Liver (tissue), 9 donors: ENCODE results near the gene ARHGEF26. TPM values are rescaled to one million over a fixed set of nuclear protein-coding genes. Genes with fewer than 3 reads are reported as not detected.

ENCODE experiments used
- DNase-seq: peaks from one replicate; pipeline ENCODE4 v3.0.0-alpha.2; 2017; ENCODE audit warnings: low spot score
- H3K27ac ChIP-seq, 2 donors: one replicate each; pipeline ENCODE4 v1.7.0; 2013; ENCODE audit warnings: inconsistent platforms in 2 of 2, low read length in 2 of 2, control low read depth in 1 of 2, low read depth in 1 of 2, mild to moderate bottlenecking in 1 of 2
- H3K27me3 ChIP-seq, 4 donors: one replicate each; pipeline versions ENCODE4 v1.6.1 to v1.7.0; 2013; ENCODE audit warnings: low read length in 3 of 4, inconsistent platforms in 1 of 4, mild to moderate bottlenecking in 1 of 4, moderate library complexity in 1 of 4; ENCODE audit not compliant: control insufficient read depth in 4 of 4, insufficient read depth in 4 of 4
- H3K36me3 ChIP-seq, 4 donors: one replicate each; pipeline versions ENCODE4 v1.6.1 to v1.7.0; 2013; ENCODE audit warnings: low read length in 3 of 4, mild to moderate bottlenecking in 3 of 4, low read depth in 1 of 4, moderate library complexity in 1 of 4; ENCODE audit not compliant: control insufficient read depth in 4 of 4, insufficient read depth in 3 of 4
- H3K4me1 ChIP-seq, 4 donors: one replicate each; pipeline versions ENCODE4 v1.6.1 to v1.7.0; 2013; ENCODE audit warnings: low read length in 3 of 4, mild to moderate bottlenecking in 3 of 4, moderate library complexity in 1 of 4; ENCODE audit not compliant: control insufficient read depth in 4 of 4, insufficient read depth in 4 of 4
- H3K4me3 ChIP-seq, 3 donors: one replicate each; pipeline versions ENCODE4 v1.6.1 to v1.7.0; 2013; ENCODE audit warnings: low read length in 3 of 3, control low read depth in 1 of 3, low read depth in 1 of 3, mild to moderate bottlenecking in 1 of 3
- H3K9ac ChIP-seq, 2 donors: one replicate each; pipeline ENCODE4 v1.7.0; 2013; ENCODE audit warnings: low read length in 2 of 2, mild to moderate bottlenecking in 2 of 2, moderate library complexity in 2 of 2, control low read depth in 1 of 2, low read depth in 1 of 2
- H3K9me3 ChIP-seq, 4 donors: one replicate each; pipeline versions ENCODE4 v1.6.1 to v1.7.0; 2013; ENCODE audit warnings: low read length in 3 of 4; ENCODE audit not compliant: control insufficient read depth in 4 of 4
- EGR1 ChIP-seq, 2 donors: IDR thresholded peaks; 2 replicates each; pipeline ENCODE4 v1.6.1; 2016 to 2018; ENCODE audit warnings: antibody characterized with exemption in 2 of 2, low read depth in 2 of 2
- FOXA1 ChIP-seq: IDR thresholded peaks from 2 replicates; pipeline ENCODE4 v1.6.1; 2016; ENCODE audit warnings: antibody characterized with exemption
- FOXA2 ChIP-seq: IDR thresholded peaks from 2 replicates; pipeline ENCODE4 v1.6.1; 2016; ENCODE audit warnings: antibody characterized with exemption
- GABPA ChIP-seq, 2 donors: IDR thresholded peaks in 1 of 2; conservative IDR thresholded peaks in 1 of 2; 2 replicates each; pipeline ENCODE4 v1.6.1; 2016; ENCODE audit warnings: antibody characterized with exemption in 2 of 2, mild to moderate bottlenecking in 1 of 2, moderate library complexity in 1 of 2
- HNF4A ChIP-seq, 2 donors: conservative IDR thresholded peaks; 2 replicates each; pipeline ENCODE4 v1.6.1; 2016; ENCODE audit warnings: antibody characterized with exemption in 2 of 2, mild to moderate bottlenecking in 2 of 2
- HNF4G ChIP-seq: IDR thresholded peaks from 2 replicates; pipeline ENCODE4 v1.6.1; 2016; ENCODE audit warnings: antibody characterized with exemption
- JUND ChIP-seq, 2 donors: IDR thresholded peaks; 2 replicates each; pipeline ENCODE4 v1.6.1; 2016; ENCODE audit warnings: antibody characterized with exemption in 2 of 2
- NR2F2 ChIP-seq: IDR thresholded peaks from 2 replicates; pipeline ENCODE4 v1.6.1; 2016; ENCODE audit warnings: antibody characterized with exemption
- RAD21 ChIP-seq, 2 donors: IDR thresholded peaks; 2 replicates each; pipeline ENCODE4 v1.6.1; 2016; ENCODE audit warnings: antibody characterized with exemption in 2 of 2, mild to moderate bottlenecking in 2 of 2
- RXRA ChIP-seq, 2 donors: IDR thresholded peaks; 2 replicates each; pipeline ENCODE4 v1.6.1; 2017 to 2018; ENCODE audit warnings: antibody characterized with exemption in 2 of 2, mild to moderate bottlenecking in 1 of 2
- SP1 ChIP-seq: IDR thresholded peaks from 2 replicates; pipeline ENCODE4 v1.6.1; 2018; ENCODE audit warnings: antibody characterized with exemption, mild to moderate bottlenecking
- TAF1 ChIP-seq: conservative IDR thresholded peaks from 2 replicates; pipeline ENCODE4 v1.6.1; 2016; ENCODE audit warnings: antibody characterized with exemption, mild to moderate bottlenecking
- YY1 ChIP-seq: IDR thresholded peaks from 2 replicates; pipeline ENCODE4 v1.6.1; 2016; ENCODE audit warnings: antibody characterized with exemption, mild to moderate bottlenecking
- WGBS: extraction: QIAGEN DNeasy Blood & Tissue Kit; methylation state at CpG from one replicate; pipeline ENCODE4 v1.1.7; 2013; 5-methylcytosine and 5-hydroxymethylcytosine counted together
- polyA plus RNA-seq, 2 donors: library from polyadenylated mRNA; stranded (reverse) in 1 of 2; unstranded in 1 of 2; fragments of 200-250 nt in 1 of 2; fragments of >200 nt in 1 of 2; fragmentation: Nextera tagmentation in 1 of 2; extraction: Ambion mirVana in 1 of 2; gene quantifications; one replicate each; pipeline versions ENCODE4 v1.2.1 to v1.2.3, GENCODE V29; 2013 to 2015
- total RNA-seq, 2 donors: library from RNA; depleted of rRNA; stranded (reverse); fragments of >200 nt; gene quantifications; one replicate each; pipeline ENCODE4 v1.2.3, GENCODE V29; 2014
- TF ChIP-seq, protein P1 (sequence below): IDR thresholded peaks from 2 replicates; pipeline ENCODE4 v1.6.1; 2016; ENCODE audit warnings: antibody characterized with exemption
- TF ChIP-seq, protein P2 (sequence below): IDR thresholded peaks from 2 replicates; pipeline ENCODE4 v1.6.1; 2016; ENCODE audit warnings: antibody characterized with exemption, mild to moderate bottlenecking
- TF ChIP-seq, protein P3 (sequence below): IDR thresholded peaks from 2 replicates; pipeline ENCODE4 v1.6.1; 2016; ENCODE audit warnings: antibody characterized with exemption
- TF ChIP-seq, protein P4 (sequence below): IDR thresholded peaks from 2 replicates; pipeline ENCODE4 v1.6.1; 2016; ENCODE audit warnings: antibody characterized with exemption
- donor health status: healthy.
- donor health status: healthy.
- donor health status: healthy.
- donor health status: healthy.
- donor health status: healthy.

Gene ARHGEF26
- total and polyA plus RNA-seq, 4 donors = 1.4 to 27.9 (median 18.7) TPM

DNA sequence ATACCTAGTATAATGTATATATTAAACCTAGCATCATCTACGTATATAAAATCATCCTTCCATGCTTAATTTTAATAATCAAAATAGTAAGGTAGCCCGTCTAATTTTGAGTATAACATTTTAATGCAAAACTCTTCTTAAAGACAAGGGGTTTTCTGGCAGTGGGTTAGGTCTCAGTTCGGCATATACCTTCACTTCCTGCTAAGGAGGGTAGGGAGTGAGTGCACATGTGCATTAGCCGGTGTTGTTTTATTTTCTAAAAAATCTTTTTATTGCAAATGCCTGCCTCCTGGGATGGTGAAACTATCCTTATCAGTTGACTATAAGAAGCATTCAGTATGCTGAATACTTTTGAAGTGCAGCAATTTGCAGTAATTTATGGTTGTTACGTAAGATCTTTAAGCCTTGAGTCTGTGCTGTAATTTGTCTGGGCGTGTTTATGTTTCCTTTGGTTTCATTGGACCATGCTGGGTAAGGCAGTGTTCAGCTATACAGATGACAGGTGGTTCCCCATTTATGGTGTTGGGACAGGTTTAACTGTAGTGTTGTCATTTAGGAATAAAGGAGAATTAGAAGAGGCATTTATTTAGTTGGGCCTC is 11.7 kb downstream of the ARHGEF26 start:
- H3K4me3 ChIP-seq = no peak overlapping the region
- peaks cover 15 to 88% (median 64%) of the 10 kb centered on the region in 4 donors for H3K4me1 ChIP-seq
- H3K9me3 ChIP-seq = no peaks in the 10 kb centered on the region
- TF ChIP-seq HNF4G (no peak), RAD21 (IDR thresholded peaks at IDR 0.05) (no peak), HNF4A (conservative IDR thresholded peaks at IDR 0.05) (no peak), SP1 (no peak), YY1 (no peak), EGR1 (IDR thresholded peaks at IDR 0.05; ENCODE audit: low read depth in 2 of 2) (no peak), NR2F2 (no peak), JUND (IDR thresholded peaks at IDR 0.05) (no peak), GABPA (IDR thresholded peaks at IDR 0.05 in 1 of 2, conservative IDR thresholded peaks at IDR 0.05 in 1 of 2) (no peak), TAF1 (no peak), FOXA2 (no peak), RXRA (IDR thresholded peaks at IDR 0.05) (no peak), FOXA1 (no peak)
- TF ChIP-seq, protein P1, sequence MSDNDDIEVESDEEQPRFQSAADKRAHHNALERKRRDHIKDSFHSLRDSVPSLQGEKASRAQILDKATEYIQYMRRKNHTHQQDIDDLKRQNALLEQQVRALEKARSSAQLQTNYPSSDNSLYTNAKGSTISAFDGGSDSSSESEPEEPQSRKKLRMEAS = no peak
- TF ChIP-seq, protein P2, sequence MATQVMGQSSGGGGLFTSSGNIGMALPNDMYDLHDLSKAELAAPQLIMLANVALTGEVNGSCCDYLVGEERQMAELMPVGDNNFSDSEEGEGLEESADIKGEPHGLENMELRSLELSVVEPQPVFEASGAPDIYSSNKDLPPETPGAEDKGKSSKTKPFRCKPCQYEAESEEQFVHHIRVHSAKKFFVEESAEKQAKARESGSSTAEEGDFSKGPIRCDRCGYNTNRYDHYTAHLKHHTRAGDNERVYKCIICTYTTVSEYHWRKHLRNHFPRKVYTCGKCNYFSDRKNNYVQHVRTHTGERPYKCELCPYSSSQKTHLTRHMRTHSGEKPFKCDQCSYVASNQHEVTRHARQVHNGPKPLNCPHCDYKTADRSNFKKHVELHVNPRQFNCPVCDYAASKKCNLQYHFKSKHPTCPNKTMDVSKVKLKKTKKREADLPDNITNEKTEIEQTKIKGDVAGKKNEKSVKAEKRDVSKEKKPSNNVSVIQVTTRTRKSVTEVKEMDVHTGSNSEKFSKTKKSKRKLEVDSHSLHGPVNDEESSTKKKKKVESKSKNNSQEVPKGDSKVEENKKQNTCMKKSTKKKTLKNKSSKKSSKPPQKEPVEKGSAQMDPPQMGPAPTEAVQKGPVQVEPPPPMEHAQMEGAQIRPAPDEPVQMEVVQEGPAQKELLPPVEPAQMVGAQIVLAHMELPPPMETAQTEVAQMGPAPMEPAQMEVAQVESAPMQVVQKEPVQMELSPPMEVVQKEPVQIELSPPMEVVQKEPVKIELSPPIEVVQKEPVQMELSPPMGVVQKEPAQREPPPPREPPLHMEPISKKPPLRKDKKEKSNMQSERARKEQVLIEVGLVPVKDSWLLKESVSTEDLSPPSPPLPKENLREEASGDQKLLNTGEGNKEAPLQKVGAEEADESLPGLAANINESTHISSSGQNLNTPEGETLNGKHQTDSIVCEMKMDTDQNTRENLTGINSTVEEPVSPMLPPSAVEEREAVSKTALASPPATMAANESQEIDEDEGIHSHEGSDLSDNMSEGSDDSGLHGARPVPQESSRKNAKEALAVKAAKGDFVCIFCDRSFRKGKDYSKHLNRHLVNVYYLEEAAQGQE = no peak
- TF ChIP-seq, protein P3, sequence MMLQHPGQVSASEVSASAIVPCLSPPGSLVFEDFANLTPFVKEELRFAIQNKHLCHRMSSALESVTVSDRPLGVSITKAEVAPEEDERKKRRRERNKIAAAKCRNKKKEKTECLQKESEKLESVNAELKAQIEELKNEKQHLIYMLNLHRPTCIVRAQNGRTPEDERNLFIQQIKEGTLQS = no peak
- TF ChIP-seq, protein P4, sequence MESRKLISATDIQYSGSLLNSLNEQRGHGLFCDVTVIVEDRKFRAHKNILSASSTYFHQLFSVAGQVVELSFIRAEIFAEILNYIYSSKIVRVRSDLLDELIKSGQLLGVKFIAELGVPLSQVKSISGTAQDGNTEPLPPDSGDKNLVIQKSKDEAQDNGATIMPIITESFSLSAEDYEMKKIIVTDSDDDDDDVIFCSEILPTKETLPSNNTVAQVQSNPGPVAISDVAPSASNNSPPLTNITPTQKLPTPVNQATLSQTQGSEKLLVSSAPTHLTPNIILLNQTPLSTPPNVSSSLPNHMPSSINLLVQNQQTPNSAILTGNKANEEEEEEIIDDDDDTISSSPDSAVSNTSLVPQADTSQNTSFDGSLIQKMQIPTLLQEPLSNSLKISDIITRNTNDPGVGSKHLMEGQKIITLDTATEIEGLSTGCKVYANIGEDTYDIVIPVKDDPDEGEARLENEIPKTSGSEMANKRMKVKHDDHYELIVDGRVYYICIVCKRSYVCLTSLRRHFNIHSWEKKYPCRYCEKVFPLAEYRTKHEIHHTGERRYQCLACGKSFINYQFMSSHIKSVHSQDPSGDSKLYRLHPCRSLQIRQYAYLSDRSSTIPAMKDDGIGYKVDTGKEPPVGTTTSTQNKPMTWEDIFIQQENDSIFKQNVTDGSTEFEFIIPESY = no peak
- H3K9ac ChIP-seq = no peak overlapping the region
- peaks cover 0 to 5% (median 0%) of the 10 kb centered on the region in 4 donors for H3K36me3 ChIP-seq
- peak overlapping the region in 1 of 2 donors; percentile 5 for H3K27ac ChIP-seq
- DNase-seq = no peak
- no peaks in the 10 kb centered on the region for H3K27me3 ChIP-seq
- 83% methylated on average over 6 of the region's 6 CpGs for WGBS

DNA sequence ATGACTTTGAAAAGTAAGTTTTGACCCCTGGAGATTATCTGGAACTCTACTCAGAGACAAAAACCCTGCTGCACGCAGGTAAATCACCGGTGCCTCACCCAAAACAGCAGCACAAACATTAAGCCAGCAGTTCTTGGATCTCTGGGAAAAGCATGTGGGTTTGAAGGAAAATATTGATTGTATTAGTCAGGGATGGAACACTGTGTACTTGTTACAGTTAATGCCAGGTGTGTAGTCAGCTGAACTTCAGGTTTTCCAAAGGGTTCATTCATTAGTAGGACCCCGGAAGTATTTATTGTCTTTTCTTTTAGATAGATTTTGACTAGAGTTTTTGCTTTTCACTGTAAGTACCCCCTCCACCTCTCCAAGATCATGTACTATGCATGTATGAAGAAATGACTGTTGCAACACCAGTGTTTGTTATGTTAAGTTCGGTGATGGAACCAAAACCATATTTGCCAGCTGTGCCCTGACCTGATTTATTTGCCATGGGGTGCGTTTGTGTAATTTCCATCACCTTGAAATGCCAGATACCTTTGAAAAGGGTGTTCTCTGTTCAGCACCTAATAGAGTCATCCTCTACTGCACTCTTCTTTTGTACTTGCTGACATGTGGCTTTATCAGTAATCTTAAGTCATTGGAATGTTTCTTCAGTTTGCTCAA is 14.5 kb downstream of the ARHGEF26 start:
- H3K27me3 ChIP-seq = no peaks in the 10 kb centered on the region
- 43% methylated on average over 5 of the region's 5 CpGs for WGBS
- H3K9ac ChIP-seq = peak overlapping the region in 1 of 2 donors; percentile 26
- peak overlapping the region; percentile 73 to 89 for H3K27ac ChIP-seq
- peak overlapping the region in 2 of 3 donors; percentile 19 to 44 for H3K4me3 ChIP-seq
- DNase-seq = no peak
- peaks cover 0 to 3% (median 0%) of the 10 kb centered on the region in 4 donors for H3K36me3 ChIP-seq
- H3K4me1 ChIP-seq = peaks cover 13 to 87% (median 69%) of the 10 kb centered on the region in 4 donors
- H3K9me3 ChIP-seq = no peaks in the 10 kb centered on the region
- TF ChIP-seq HNF4G = peak; percentile 17
- TF ChIP-seq NR2F2 = peak; percentile 52
- TF ChIP-seq, protein P3 = peak; percentile 84
- TF ChIP-seq RAD21 (IDR thresholded peaks at IDR 0.05) = peak in 1 of 2 donors; percentile 25
- peak; percentile 81 to 84 for TF ChIP-seq JUND (IDR thresholded peaks at IDR 0.05)
- TF ChIP-seq, protein P4 = peak; percentile 71
- TF ChIP-seq, protein P2 = peak; percentile 43
- TF ChIP-seq, protein P1 = peak; percentile 66
- peak; percentile 58 to 70 for TF ChIP-seq HNF4A (conservative IDR thresholded peaks at IDR 0.05)
- peak; percentile 77 to 79 for TF ChIP-seq RXRA (IDR thresholded peaks at IDR 0.05)
- TF ChIP-seq TAF1 = peak; percentile 30
- TF ChIP-seq EGR1 (IDR thresholded peaks at IDR 0.05; ENCODE audit: low read depth in 2 of 2) = peak in 1 of 2 donors; percentile 42
